Body of pancreas (tissue), 4 donors: Measurements from ENCODE around the gene VKORC1. TPM values are rescaled to one million over a fixed set of nuclear protein-coding genes. Genes with fewer than 3 reads are reported as not detected.

Source experiments
- ATAC-seq: fragments of 150-250 bp; one replicate; pipeline ENCODE4 v1.9.1; 2016
- DNase-seq, 4 donors: peaks; one replicate each; pipeline ENCODE4 v3.0.0-alpha.2; 2019
- H3K27ac ChIP-seq, 4 donors: fragments of 200-600 bp; sonication (generic); 1 replicate in 3 of 4; 2 replicates in 1 of 4; pipeline versions ENCODE4 v1.5.1 to v1.6.1; 2016 to 2019; ENCODE audit warnings: mild to moderate bottlenecking in 1 of 4, mixed read lengths in 1 of 4, moderate library complexity in 1 of 4
- H3K27me3 ChIP-seq, 2 donors: fragments of 200-600 bp; sonication (generic); one replicate each; pipeline ENCODE4 v1.6.0; 2016; ENCODE audit warnings: mild to moderate bottlenecking in 1 of 2
- H3K36me3 ChIP-seq, 2 donors: fragments of 200-600 bp; sonication (generic); replicated peaks in 1 of 2; 2 replicates each; pipeline ENCODE4 v1.5.1; 2016; ENCODE audit warnings: low read depth in 2 of 2; ENCODE audit not compliant: insufficient read depth in 1 of 2
- H3K4me1 ChIP-seq: fragments of 200-600 bp; sonication (generic); one replicate; pipeline ENCODE4 v1.6.0; 2016
- H3K4me3 ChIP-seq, 2 donors: fragments of 200-600 bp; sonication (generic); 1 replicate in 1 of 2; 2 replicates in 1 of 2; pipeline ENCODE4 v1.5.1; 2016 to 2019
- H3K9me3 ChIP-seq, 3 donors: fragments of 200-600 bp; sonication (generic); 1 replicate in 2 of 3; 2 replicates in 1 of 3; pipeline ENCODE4 v1.5.1; 2016
- CTCF ChIP-seq, 7 experiments: fragments of 450-650 bp in 4 of 7; fragments of 200-600 bp in 3 of 7; sonication (generic) in 3 of 7; IDR thresholded peaks; one replicate each; pipeline ENCODE4 v1.5.1; 2016 to 2019; ENCODE audit warnings: antibody characterized with exemption in 7 of 7
- POLR2A ChIP-seq, 3 donors: fragments of 450-650 bp; IDR thresholded peaks; one replicate each; pipeline ENCODE4 v1.6.1; 2016; ENCODE audit warnings: antibody characterized with exemption in 3 of 3, mild to moderate bottlenecking in 2 of 3
- WGBS, 2 donors: methylation state at CpG; one replicate each; pipeline ENCODE4 v1.1.5; 2017; 5-methylcytosine and 5-hydroxymethylcytosine counted together
- intact Hi-C: fragments of 100-400 bp; cut with DNase I; formaldehyde crosslinking; loops from one replicate; pipeline ENCODE4 v1.15.1; 2023
- total RNA-seq, 2 donors: library from RNA; depleted of rRNA; stranded (reverse); fragments of >200 nt; gene quantifications; one replicate each; pipeline ENCODE4 v1.1.0, GENCODE V29; 2016

VKORC1 gene
- total RNA-seq, 2 donors from 2014 or later, result 42.5 to 104 TPM

DNA sequence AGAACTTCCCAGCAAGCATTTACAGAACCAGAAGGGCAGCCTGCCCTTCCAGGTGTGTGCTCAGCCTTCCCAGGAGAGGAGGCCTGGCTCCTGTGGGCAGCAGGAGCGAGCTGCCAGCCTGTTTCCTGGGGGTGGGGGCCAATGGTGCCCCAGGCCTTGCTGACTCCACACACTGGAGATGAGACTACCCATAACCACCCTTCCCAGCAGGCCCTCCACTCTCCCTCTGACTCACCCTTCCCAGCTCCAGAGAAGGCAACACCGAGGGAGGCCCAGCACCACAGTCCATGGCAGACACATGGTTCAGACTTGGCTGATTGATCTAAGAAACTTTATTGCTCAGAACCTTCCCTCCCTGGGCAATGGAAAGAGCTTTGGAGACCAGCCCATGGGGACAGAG, 4.1 kb downstream of the VKORC1 start:
- no peak for DNase-seq
- Histone ChIP-seq H3K27me3 (no peaks in the 10 kb centered on the region), H3K27ac (no peak overlapping the region), H3K9me3 (no peaks in the 10 kb centered on the region), H3K4me3 (no peak overlapping the region), H3K4me1 (peaks cover 20% of the 10 kb centered on the region), H3K36me3 (peaks cover 0 to 2% of the 10 kb centered on the region in 2 donors)
- TF ChIP-seq CTCF (IDR thresholded peaks at IDR 0.05), result no peak
- TF ChIP-seq POLR2A (IDR thresholded peaks at IDR 0.05), result no peak
- intact Hi-C loops, result no loop called here
- WGBS, 2 donors, result 87 to 100% methylated on average over 1 to 2 of the region's 2 CpGs
- ATAC-seq, result no peak

DNA sequence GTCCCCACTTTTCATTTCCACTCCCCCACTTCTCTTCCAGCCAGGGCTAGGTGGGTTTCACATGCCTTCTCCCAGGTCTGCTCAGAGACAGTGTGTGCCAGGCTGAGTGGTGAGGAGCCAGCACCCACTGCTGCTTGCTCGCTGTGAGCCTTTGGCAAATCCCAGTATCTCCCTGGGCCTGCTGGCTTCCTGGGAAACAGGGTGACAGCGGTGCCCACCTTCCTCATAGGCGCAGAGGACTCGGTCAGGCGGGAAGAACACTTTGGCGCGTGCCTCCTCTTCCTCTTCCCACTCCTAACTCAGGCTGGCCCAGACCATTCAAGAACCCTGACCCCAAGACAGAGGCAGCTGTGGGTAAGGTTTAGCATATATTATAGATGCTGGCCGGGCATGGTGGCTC, 5.4 kb downstream of the VKORC1 start:
- ATAC-seq (no peak), DNase-seq (no peak)
- H3K36me3 ChIP-seq, result peaks cover 0 to 2% of the 10 kb centered on the region in 2 donors
- no peaks in the 10 kb centered on the region for H3K9me3 ChIP-seq
- no peak overlapping the region for H3K27ac ChIP-seq
- intact Hi-C loops, result no loop called here
- H3K4me1 ChIP-seq, result peaks cover 13% of the 10 kb centered on the region
- H3K4me3 ChIP-seq, result no peak overlapping the region
- no peaks in the 10 kb centered on the region for H3K27me3 ChIP-seq
- TF ChIP-seq POLR2A (IDR thresholded peaks at IDR 0.05) (no peak), CTCF (IDR thresholded peaks at IDR 0.05) (no peak)
- WGBS, 2 donors, result 96% methylated on average over 7 to 8 of the region's 8 CpGs

DNA sequence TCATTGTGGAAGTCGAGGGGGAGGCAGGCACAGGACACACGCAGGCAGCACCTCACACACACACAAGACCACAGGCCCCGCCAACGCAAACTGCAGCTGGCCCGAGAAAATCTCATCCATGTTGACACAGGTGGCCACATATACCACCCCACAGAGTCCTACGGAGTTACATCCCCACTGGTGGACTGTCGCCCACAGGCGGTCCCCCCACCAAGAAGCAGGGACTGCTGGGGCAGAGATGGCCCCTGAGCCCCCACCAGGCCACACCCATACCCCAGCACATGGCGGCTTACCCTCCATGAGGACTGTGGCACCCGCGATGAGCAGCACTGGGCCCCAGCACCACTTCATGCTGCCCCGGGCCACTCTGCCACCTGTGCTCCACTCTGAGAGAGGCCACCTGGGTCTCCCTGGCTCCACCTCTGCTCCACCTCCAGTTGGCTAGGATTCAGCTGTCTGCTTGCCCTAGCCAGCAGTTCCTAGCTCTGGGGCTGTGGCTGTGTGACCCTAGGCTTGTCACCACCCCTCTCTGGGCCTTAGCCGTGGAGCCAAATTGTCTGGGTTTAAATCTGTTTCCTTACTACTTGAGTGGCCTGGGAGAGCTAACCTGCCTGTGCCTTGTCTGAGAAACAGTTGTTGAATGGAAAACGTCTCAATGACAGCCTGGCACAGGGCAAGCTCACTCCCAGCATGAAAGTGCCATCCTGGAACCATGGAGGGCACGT, 6.0 kb downstream of the VKORC1 start, which contains the start of gene PRSS53:
Gene PRSS53 (minus strand): TSS at position 485 of the 725 bp plus-strand sequence. CDS start 134 bp downstream, at position 351.
- Histone ChIP-seq H3K27ac (no peak within 1 kb of the TSS), H3K4me3 (no peak within 1 kb of the TSS), H3K36me3 (peaks cover 0 to 2% of the 10 kb centered on the region in 2 donors), H3K27me3 (no peaks in the 10 kb centered on the region), H3K9me3 (no peaks in the 10 kb centered on the region), H3K4me1 (peaks cover 10% of the 10 kb centered on the region)
- intact Hi-C loops, result no loop called here
- 65 to 66% methylated on average over 7 to 15 of the region's 15 CpGs for WGBS, 2 donors
- DNase-seq (peak in 1 of 4 donors; percentile 36), ATAC-seq (no peak)
- TF ChIP-seq CTCF (IDR thresholded peaks at IDR 0.05) (no peak), POLR2A (IDR thresholded peaks at IDR 0.05) (no peak)

DNA sequence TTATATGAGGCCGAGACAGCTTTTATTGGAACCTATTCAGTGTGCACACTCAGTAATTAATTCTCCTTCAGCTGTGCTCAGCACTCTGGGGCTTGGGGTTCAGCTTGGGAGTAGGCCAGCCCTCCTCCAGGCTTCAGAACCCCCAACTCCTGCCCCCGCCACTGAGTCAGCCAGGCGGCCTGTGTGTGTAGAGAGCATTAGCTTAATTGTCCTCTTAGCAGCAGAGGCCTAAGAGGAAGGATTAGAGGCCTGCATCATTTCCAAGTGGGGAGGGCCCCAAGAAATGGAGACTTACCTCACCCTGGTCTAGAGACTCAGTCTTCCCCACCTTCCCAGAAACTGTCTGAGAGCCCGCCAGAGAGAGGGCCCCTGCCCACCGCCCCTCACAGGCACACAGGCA, 6.6 kb downstream of the VKORC1 start:
- intact Hi-C loops, result no loop called here
- no peak for ATAC-seq
- Histone ChIP-seq H3K27me3 (no peaks in the 10 kb centered on the region), H3K4me3 (no peak overlapping the region), H3K27ac (no peak overlapping the region), H3K4me1 (peaks cover 3% of the 10 kb centered on the region), H3K36me3 (peaks cover 0 to 2% of the 10 kb centered on the region in 2 donors), H3K9me3 (no peaks in the 10 kb centered on the region)
- 76 to 82% methylated on average over 2 to 5 of the region's 5 CpGs for WGBS, 2 donors
- DNase-seq, result no peak
- TF ChIP-seq CTCF (IDR thresholded peaks at IDR 0.05) (no peak), POLR2A (IDR thresholded peaks at IDR 0.05) (no peak)

- intact Hi-C loops, result no loop called here
- Histone ChIP-seq H3K27me3 (no peaks in the 10 kb centered on the region), H3K4me1 (no peaks in the 10 kb centered on the region)
These were observed 7.1 kb downstream of the VKORC1 start for GRCh38 chr16:31087481-31087880.

More at GRCh38 chr16:31087481-31087880, 7.1 kb downstream of the VKORC1 start:
- ATAC-seq (no peak), DNase-seq (no peak)
- no peaks in the 10 kb centered on the region for H3K9me3 ChIP-seq
- WGBS, 2 donors, result 74 to 81% methylated on average over 3 to 6 of the region's 8 CpGs
- H3K36me3 ChIP-seq, result peaks cover 0 to 2% of the 10 kb centered on the region in 2 donors
- no peak overlapping the region for H3K27ac ChIP-seq
- TF ChIP-seq POLR2A (IDR thresholded peaks at IDR 0.05) (no peak), CTCF (IDR thresholded peaks at IDR 0.05) (no peak)
- H3K4me3 ChIP-seq, result no peak overlapping the region
